Endothelial cell of umbilical vein (primary cell): ENCODE results near the gene FRMD4A.

Experiments used
- CTCF ChIP-seq, 2 donors: IDR thresholded peaks; 1 replicate in 1 of 2; 2 replicates in 1 of 2; pipeline ENCODE4 v1.5.1; 2011; ENCODE audit warnings: low read length in 2 of 2, mild to moderate bottlenecking in 2 of 2, moderate library complexity in 2 of 2, control low read depth in 1 of 2, inconsistent platforms in 1 of 2, low read depth in 1 of 2; ENCODE audit not compliant: insufficient read depth in 1 of 2; ENCODE audit errors: extremely low read depth in 1 of 2
- EZH2 ChIP-seq: IDR thresholded peaks from 2 replicates; pipeline ENCODE4 v1.6.1; 2012; ENCODE audit warnings: borderline replicate concordance, low read depth, mild to moderate bottlenecking, moderate library complexity, low read length, inconsistent platforms; ENCODE audit not compliant: severe bottlenecking
- FOS ChIP-seq: IDR thresholded peaks from 2 replicates; pipeline ENCODE4 v1.6.1; 2011; ENCODE audit warnings: mild to moderate bottlenecking, low read length, moderate library complexity, borderline replicate concordance; ENCODE audit not compliant: insufficient read depth
- POLR2A ChIP-seq: IDR thresholded peaks from 2 replicates; pipeline ENCODE4 v1.6.1; 2012; ENCODE audit warnings: low read depth, mild to moderate bottlenecking, control low read depth, low read length

- TF ChIP-seq CTCF (IDR thresholded peaks at IDR 0.05; ENCODE audit: extremely low read depth in 1 of 2, insufficient read depth in 1 of 2, low read depth in 1 of 2, low read length in 2 of 2) = no peak
- no peak for TF ChIP-seq FOS
- no peak for TF ChIP-seq EZH2
- TF ChIP-seq POLR2A = no peak
Observed at GRCh38 chr10:13660551-13660920, 670.2 kb downstream of the FRMD4A start.
